Neuronal stem cell (in vitro differentiated cells): ENCODE measurements around the gene PRMT2.

Experiments
- DNase-seq: peaks from one replicate; pipeline ENCODE4 v3.0.0-alpha.2; 2013; ENCODE audit warnings: low spot score
- H2AFZ ChIP-seq: one replicate; pipeline ENCODE4 v1.6.1; 2013; ENCODE audit warnings: mild to moderate bottlenecking, low read length, inconsistent platforms
- H2AK5ac ChIP-seq: 2 replicates; pipeline ENCODE4 v1.6.1; 2013; ENCODE audit warnings: low read depth, mild to moderate bottlenecking, inconsistent platforms, low read length, moderate library complexity, mixed read lengths
- H2BK120ac ChIP-seq: 2 replicates; pipeline ENCODE4 v1.6.1; 2013; ENCODE audit warnings: low read depth, mild to moderate bottlenecking, inconsistent platforms, low read length, moderate library complexity, mixed read lengths
- H2BK12ac ChIP-seq: one replicate; pipeline ENCODE4 v1.6.1; 2013; ENCODE audit warnings: low read length, inconsistent platforms
- H2BK15ac ChIP-seq: 2 replicates; pipeline ENCODE4 v1.6.1; 2013; ENCODE audit warnings: mild to moderate bottlenecking, low read length, inconsistent platforms, mixed read lengths
- H2BK5ac ChIP-seq: one replicate; pipeline ENCODE4 v1.6.1; 2013; ENCODE audit warnings: inconsistent platforms, mild to moderate bottlenecking, low read length, moderate library complexity
- H3K14ac ChIP-seq: one replicate; pipeline ENCODE4 v1.6.1; 2013; ENCODE audit warnings: low read length, inconsistent platforms
- H3K18ac ChIP-seq: 2 replicates; pipeline ENCODE4 v1.6.1; 2013; ENCODE audit warnings: low read length, inconsistent platforms
- H3K23ac ChIP-seq: 2 replicates; pipeline ENCODE4 v1.6.1; 2013; ENCODE audit warnings: low read depth, mild to moderate bottlenecking, mixed read lengths, low read length, inconsistent platforms; ENCODE audit not compliant: poor library complexity
- H3K27ac ChIP-seq: replicated peaks from 3 replicates; pipeline ENCODE4 v1.5.1; 2013; ENCODE audit warnings: low read length, inconsistent platforms
- H3K27me3 ChIP-seq, 3 experiments: 2 replicates each; pipeline ENCODE4 v1.6.1; 2013; ENCODE audit warnings: low read length in 3 of 3, mild to moderate bottlenecking in 2 of 3, inconsistent platforms in 1 of 3, low read depth in 1 of 3, mixed read lengths in 1 of 3, moderate library complexity in 1 of 3; ENCODE audit not compliant: control insufficient read depth in 3 of 3, insufficient read depth in 3 of 3
- H3K36me3 ChIP-seq, 2 donors: replicated peaks in 1 of 2; 2 replicates each; pipeline ENCODE4 v1.6.1; 2013; ENCODE audit warnings: low read length in 2 of 2; ENCODE audit not compliant: control insufficient read depth in 2 of 2, insufficient read depth in 2 of 2
- H3K4ac ChIP-seq: 2 replicates; pipeline ENCODE4 v1.6.1; 2013; ENCODE audit warnings: inconsistent platforms, mild to moderate bottlenecking, low read length, moderate library complexity
- H3K4me1 ChIP-seq, 2 donors: 1 replicate in 1 of 2; 2 replicates in 1 of 2; pipeline ENCODE4 v1.6.1; 2013; ENCODE audit warnings: low read length in 2 of 2, low read depth in 1 of 2; ENCODE audit not compliant: control insufficient read depth in 2 of 2, insufficient read depth in 1 of 2
- H3K4me2 ChIP-seq: one replicate; pipeline ENCODE4 v1.6.1; 2013; ENCODE audit warnings: mild to moderate bottlenecking, low read length, inconsistent platforms; ENCODE audit not compliant: insufficient read depth, poor library complexity, severe bottlenecking
- H3K4me3 ChIP-seq, 2 donors: 2 replicates each; pipeline ENCODE4 v1.5.1; 2013; ENCODE audit warnings: low read length in 2 of 2, mild to moderate bottlenecking in 2 of 2, inconsistent platforms in 1 of 2, moderate library complexity in 1 of 2
- H3K79me1 ChIP-seq: one replicate; pipeline ENCODE4 v1.6.1; 2013; ENCODE audit warnings: low read depth, mild to moderate bottlenecking, inconsistent platforms, low read length, moderate library complexity
- H3K9ac ChIP-seq: one replicate; pipeline ENCODE4 v1.6.1; 2013; ENCODE audit warnings: mild to moderate bottlenecking, low read depth, low read length, inconsistent platforms; ENCODE audit not compliant: poor library complexity
- H3K9me3 ChIP-seq, 2 donors: replicated peaks in 1 of 2; 2 replicates each; pipeline versions ENCODE3 to v1.6.1; 2013; ENCODE audit warnings: low read length in 2 of 2, mild to moderate bottlenecking in 2 of 2, inconsistent platforms in 1 of 2, low read depth in 1 of 2, mixed read lengths in 1 of 2, moderate library complexity in 1 of 2; ENCODE audit not compliant: control insufficient read depth in 2 of 2, insufficient read depth in 1 of 2
- H4K8ac ChIP-seq: one replicate; pipeline ENCODE4 v1.6.1; 2013; ENCODE audit warnings: low read depth, mild to moderate bottlenecking, inconsistent platforms, low read length, moderate library complexity
- H4K91ac ChIP-seq: one replicate; pipeline ENCODE4 v1.6.1; 2013; ENCODE audit warnings: low read length, low read depth, mild to moderate bottlenecking, inconsistent platforms; ENCODE audit not compliant: poor library complexity
- WGBS, 2 donors: extraction: QIAGEN DNeasy Blood & Tissue Kit; methylation state at CpG; one replicate each; pipeline ENCODE4 v1.1.7; 2013; ENCODE audit warnings: missing lambda C conversion rate in 2 of 2, mixed read lengths in 1 of 2; ENCODE audit not compliant: insufficient read length in 2 of 2, insufficient replicate concordance in 1 of 2; ENCODE audit errors: extremely low coverage in 2 of 2; 5-methylcytosine and 5-hydroxymethylcytosine counted together

PRMT2 gene

DNA sequence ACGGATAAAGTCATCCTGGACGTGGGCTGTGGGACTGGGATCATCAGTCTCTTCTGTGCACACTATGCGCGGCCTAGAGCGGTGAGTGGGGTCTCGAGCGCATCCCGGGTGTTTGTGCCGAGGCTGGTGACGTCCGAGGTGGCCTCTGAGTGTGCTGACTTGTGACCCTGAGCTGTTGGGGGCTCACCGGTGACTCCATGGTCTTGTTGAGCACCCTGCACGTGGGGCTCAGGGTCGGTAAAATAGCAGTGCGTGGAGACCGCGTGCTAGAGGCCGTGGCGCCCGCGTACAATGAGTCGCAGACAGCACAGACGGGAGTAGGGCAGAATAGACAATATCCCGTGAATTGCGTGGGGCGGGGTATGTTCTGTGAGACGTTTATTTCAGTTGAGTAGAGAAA is 13.1 kb downstream of the PRMT2 start:
- peak overlapping the region; percentile 79 for H3K9ac ChIP-seq
- H3K4me2 ChIP-seq: no peak overlapping the region
- H3K79me1 ChIP-seq: peaks cover 6% of the 10 kb centered on the region
- no peak overlapping the region for H2AK5ac ChIP-seq
- H3K4me3 ChIP-seq: peak overlapping the region in 1 of 2 donors; percentile 20
- H2BK12ac ChIP-seq: no peak overlapping the region
- no peaks in the 10 kb centered on the region for H3K27me3 ChIP-seq
- H2BK120ac ChIP-seq: no peak overlapping the region
- H3K27ac ChIP-seq: no peak overlapping the region
- H3K18ac ChIP-seq: peak overlapping the region; percentile 63
- H3K36me3 ChIP-seq: peaks cover 59 to 100% of the 10 kb centered on the region in 2 donors
- H2BK5ac ChIP-seq: peak overlapping the region; percentile 49
- peaks cover 5 to 23% of the 10 kb centered on the region in 2 donors for H3K9me3 ChIP-seq
- H3K14ac ChIP-seq: peak overlapping the region; percentile 73
- H3K4ac ChIP-seq: no peak overlapping the region
- no peak overlapping the region for H4K8ac ChIP-seq
- H3K23ac ChIP-seq: peak overlapping the region; percentile 87
- no peak overlapping the region for H2BK15ac ChIP-seq
- H3K4me1 ChIP-seq: no peaks in the 10 kb centered on the region
- H2AFZ ChIP-seq: no peak overlapping the region
- no CpG with 5 or more reads among the region's 27 CpGs for WGBS, 2 donors
- H4K91ac ChIP-seq: no peak overlapping the region
- no peak for DNase-seq

DNA sequence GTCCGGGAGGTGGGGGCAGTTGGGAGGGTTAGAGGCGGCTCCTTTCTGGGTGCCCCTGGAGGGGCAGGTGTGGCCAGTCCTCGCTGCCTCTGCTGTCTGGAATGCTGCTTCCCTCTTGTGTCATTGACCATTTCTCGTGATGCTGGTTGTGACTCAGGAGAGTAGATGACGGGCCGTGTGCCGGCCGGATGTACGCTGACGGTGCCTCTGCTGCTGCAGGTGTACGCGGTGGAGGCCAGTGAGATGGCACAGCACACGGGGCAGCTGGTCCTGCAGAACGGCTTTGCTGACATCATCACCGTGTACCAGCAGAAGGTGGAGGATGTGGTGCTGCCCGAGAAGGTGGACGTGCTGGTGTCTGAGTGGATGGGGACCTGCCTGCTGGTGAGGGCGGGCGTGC is 13.9 kb downstream of the PRMT2 start:
- no peak overlapping the region for H4K91ac ChIP-seq
- H2BK15ac ChIP-seq: no peak overlapping the region
- H3K36me3 ChIP-seq: peaks cover 60 to 100% of the 10 kb centered on the region in 2 donors
- H2AFZ ChIP-seq: no peak overlapping the region
- H2BK5ac ChIP-seq: no peak overlapping the region
- H3K14ac ChIP-seq: no peak overlapping the region
- no peaks in the 10 kb centered on the region for H3K27me3 ChIP-seq
- peaks cover 8 to 23% of the 10 kb centered on the region in 2 donors for H3K9me3 ChIP-seq
- no peak overlapping the region for H3K4me2 ChIP-seq
- no peak overlapping the region for H2BK120ac ChIP-seq
- H2BK12ac ChIP-seq: no peak overlapping the region
- peak overlapping the region in 1 of 2 donors; percentile 48 for H3K4me3 ChIP-seq
- no peak for DNase-seq
- H3K27ac ChIP-seq: no peak overlapping the region
- H4K8ac ChIP-seq: no peak overlapping the region
- H3K79me1 ChIP-seq: peaks cover 6% of the 10 kb centered on the region
- H3K4me1 ChIP-seq: no peaks in the 10 kb centered on the region
- no peak overlapping the region for H3K18ac ChIP-seq
- no peak overlapping the region for H3K23ac ChIP-seq
- no peak overlapping the region for H2AK5ac ChIP-seq
- no peak overlapping the region for H3K4ac ChIP-seq
- WGBS, 2 donors: no CpG with 5 or more reads among the region's 19 CpGs
- peak overlapping the region; percentile 24 for H3K9ac ChIP-seq

DNA sequence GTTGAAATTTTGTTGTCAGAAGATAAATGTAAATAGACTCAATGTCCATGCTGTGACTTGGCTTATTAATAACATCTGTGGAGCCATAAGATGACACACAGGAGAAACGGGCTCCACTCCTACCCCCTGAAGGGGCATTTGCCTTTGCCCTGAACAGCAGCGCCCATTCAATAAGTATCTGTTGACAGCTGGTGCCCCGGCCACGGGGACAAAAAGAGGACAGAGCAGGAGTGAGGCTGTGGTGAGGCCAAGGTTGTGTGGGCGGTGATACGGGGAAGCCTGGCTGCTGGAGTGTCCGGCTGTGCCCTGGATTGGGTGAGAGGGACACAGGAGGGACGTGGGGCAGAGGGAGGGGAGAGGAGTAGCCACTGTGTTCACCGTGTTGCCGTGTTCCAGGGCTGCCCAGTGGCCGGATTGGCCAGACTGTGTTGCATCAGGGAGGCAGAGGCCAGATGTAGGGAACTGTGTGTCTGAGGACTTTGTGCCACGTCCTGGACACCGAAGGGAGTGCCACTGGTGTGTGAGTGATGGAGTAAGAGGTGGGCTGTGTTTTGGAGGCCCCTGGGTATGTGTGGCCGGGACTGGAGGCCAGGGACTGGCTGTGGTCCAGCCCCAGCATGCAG is 15.1 kb downstream of the PRMT2 start:
- no peak overlapping the region for H2BK120ac ChIP-seq
- no peak overlapping the region for H2BK12ac ChIP-seq
- H3K27ac ChIP-seq: no peak overlapping the region
- H2BK15ac ChIP-seq: peak overlapping the region; percentile 32
- no peak overlapping the region for H3K4me2 ChIP-seq
- no peak overlapping the region for H2BK5ac ChIP-seq
- H3K9ac ChIP-seq: peak overlapping the region; percentile 66
- H3K4me3 ChIP-seq: peak overlapping the region in 1 of 2 donors; percentile 61
- H4K8ac ChIP-seq: no peak overlapping the region
- no peak overlapping the region for H3K14ac ChIP-seq
- no peak overlapping the region for H4K91ac ChIP-seq
- H2AK5ac ChIP-seq: no peak overlapping the region
- no peak overlapping the region for H2AFZ ChIP-seq
- peak overlapping the region; percentile 70 for H3K23ac ChIP-seq
- no peaks in the 10 kb centered on the region for H3K27me3 ChIP-seq
- peaks cover 6% of the 10 kb centered on the region for H3K79me1 ChIP-seq
- no peak for DNase-seq
- H3K36me3 ChIP-seq: peaks cover 56 to 100% of the 10 kb centered on the region in 2 donors
- peaks cover 8 to 30% of the 10 kb centered on the region in 2 donors for H3K9me3 ChIP-seq
- peak overlapping the region; percentile 36 for H3K18ac ChIP-seq
- H3K4me1 ChIP-seq: no peaks in the 10 kb centered on the region
- no peak overlapping the region for H3K4ac ChIP-seq
- no CpG with 5 or more reads among the region's 14 CpGs for WGBS, 2 donors

DNA sequence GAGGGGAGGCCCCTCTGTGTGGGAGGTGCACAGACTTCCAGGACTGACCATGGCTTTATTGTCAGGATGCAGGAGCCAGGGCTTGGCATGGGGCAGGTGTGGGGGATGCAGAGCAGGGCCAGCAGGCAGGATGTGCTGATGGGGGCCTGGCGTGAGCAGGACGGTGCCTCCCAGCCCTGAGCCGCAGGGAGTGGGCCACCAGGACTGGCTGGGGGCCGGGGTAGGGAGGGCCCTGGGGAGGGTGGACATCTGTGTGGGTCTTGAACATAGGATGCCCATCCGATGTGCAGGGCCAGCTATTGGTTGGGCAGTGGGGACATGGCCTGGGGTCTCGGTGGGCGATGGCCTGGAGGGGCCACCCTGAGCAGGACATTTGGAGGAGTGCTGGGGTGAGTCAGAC is 15.6 kb downstream of the PRMT2 start:
- Histone ChIP-seq H3K27me3 (no peaks in the 10 kb centered on the region), H3K4ac (no peak overlapping the region), H3K79me1 (peaks cover 4% of the 10 kb centered on the region), H3K4me2 (no peak overlapping the region), H2BK12ac (no peak overlapping the region), H4K8ac (no peak overlapping the region), H3K23ac (no peak overlapping the region), H2AK5ac (no peak overlapping the region), H2BK120ac (no peak overlapping the region), H2BK5ac (no peak overlapping the region), H3K4me3 (no peak overlapping the region), H2AFZ (no peak overlapping the region), H3K9me3 (peaks cover 10 to 35% of the 10 kb centered on the region in 2 donors), H3K4me1 (no peaks in the 10 kb centered on the region), H3K27ac (no peak overlapping the region), H3K18ac (no peak overlapping the region), H4K91ac (no peak overlapping the region), H3K9ac (no peak overlapping the region), H2BK15ac (no peak overlapping the region), H3K14ac (no peak overlapping the region), H3K36me3 (peaks cover 56 to 100% of the 10 kb centered on the region in 2 donors)
- no peak for DNase-seq
- WGBS, 2 donors: no CpG with 5 or more reads among the region's 7 CpGs
